CD4-positive, alpha-beta T cell (primary cell): ENCODE results near the gene DDRGK1. TPM values are rescaled to one million over a fixed set of nuclear protein-coding genes. Genes with fewer than 3 reads are reported as not detected.

Experiments
- ATAC-seq: fragments of 200-7000 bp; cut with Tn5 transposase; one replicate; pipeline ENCODE4 v1.10.0; 2022; ENCODE audit warnings: mild to moderate bottlenecking; ENCODE audit not compliant: poor library complexity
- CTCF ChIA-PET: fragments of 350-600 bp; sonication (Branson Sonifier 250); formaldehyde crosslinking; loops from one replicate; lab custom pipeline; 2021; ENCODE audit warnings: antibody characterized with exemption, inconsistent platforms; lab: Charles Lee
- POLR2A ChIA-PET: fragments of 350-600 bp; sonication (Branson Sonifier 250); formaldehyde crosslinking; loops from one replicate; lab custom pipeline; 2021; ENCODE audit warnings: antibody characterized with exemption, inconsistent platforms; lab: Charles Lee
- DNase-seq, 14 experiments: peaks; one replicate each; pipeline ENCODE4 v3.0.0-alpha.2; 2013 to 2020; ENCODE audit warnings: mixed read lengths in 2 of 14
- H3K27ac ChIP-seq, 2 donors: one replicate each; pipeline versions ENCODE4 v1.5.1 to v1.7.0; 2013; ENCODE audit warnings: low read length in 2 of 2, low read depth in 1 of 2, mild to moderate bottlenecking in 1 of 2
- H3K27me3 ChIP-seq, 2 experiments: 1 replicate in 1 of 2; 2 replicates in 1 of 2; pipeline versions ENCODE4 v1.6.1 to v1.7.0; 2013; ENCODE audit warnings: low read length in 2 of 2, control low read depth in 1 of 2, mild to moderate bottlenecking in 1 of 2, moderate library complexity in 1 of 2; ENCODE audit not compliant: insufficient read depth in 2 of 2, control insufficient read depth in 1 of 2
- H3K36me3 ChIP-seq: one replicate; pipeline ENCODE4 v1.6.1; 2013; ENCODE audit warnings: low read length, control low read depth; ENCODE audit not compliant: insufficient read depth
- H3K4me1 ChIP-seq: one replicate; pipeline ENCODE4 v1.6.1; 2013; ENCODE audit warnings: low read length, control low read depth; ENCODE audit not compliant: insufficient read depth
- H3K4me3 ChIP-seq: one replicate; pipeline ENCODE4 v1.5.1; 2013; ENCODE audit warnings: mild to moderate bottlenecking, low read length, moderate library complexity
- H3K9me3 ChIP-seq, 2 experiments: 1 replicate in 1 of 2; 2 replicates in 1 of 2; pipeline versions ENCODE4 v1.6.1 to v1.7.0; 2013; ENCODE audit warnings: low read length in 2 of 2, mild to moderate bottlenecking in 2 of 2, control low read depth in 1 of 2, moderate library complexity in 1 of 2; ENCODE audit not compliant: control insufficient read depth in 1 of 2, insufficient read depth in 1 of 2
- H3K27ac Mint-ChIP-seq: one replicate; pipeline ENCODE4 v1.8.0; 2020; ENCODE audit warnings: mixed read lengths
- H3K27me3 Mint-ChIP-seq: one replicate; pipeline ENCODE4 v1.8.0; 2021; ENCODE audit warnings: mixed read lengths
- H3K36me3 Mint-ChIP-seq: one replicate; pipeline ENCODE4 v1.8.0; 2021; ENCODE audit warnings: low read depth, mixed read lengths
- H3K4me1 Mint-ChIP-seq: one replicate; pipeline ENCODE4 v1.8.0; 2021; ENCODE audit warnings: low read depth, mixed read lengths
- H3K4me3 Mint-ChIP-seq: one replicate; pipeline ENCODE4 v1.8.0; 2020; ENCODE audit warnings: mild to moderate bottlenecking, mixed read lengths
- H3K9me3 Mint-ChIP-seq: one replicate; pipeline ENCODE4 v1.8.0; 2020; ENCODE audit warnings: mixed read lengths
- CTCF ChIP-seq: fragments of 200-600 bp; IDR thresholded peaks from one replicate; pipeline ENCODE4 v1.8.0; 2022; ENCODE audit warnings: antibody characterized with exemption, mild to moderate bottlenecking
- intact Hi-C, 2 experiments: fragments of 100-400 bp; cut with DNase I in 1 of 2; cut with micrococcal nuclease in 1 of 2; formaldehyde crosslinking; loops; one replicate each; pipeline versions ENCODE4 v1.15.1 to v1.9.0; 2023 to 2025; cut with DNase I, micrococcal nuclease
- total RNA-seq, 174 experiments: library from RNA in 2 of 174; stranded (reverse) in 2 of 174; gene quantifications; one replicate each; pipeline ENCODE4 v1.2.3 and lab custom pipeline; 2021 to 2026

The DDRGK1 gene
- total RNA-seq, 2 experiments from 2014 or later, result 40.7 to 43.4 TPM

GRCh38 chr20:3168079-3168828, 36.2 kb downstream of the DDRGK1 start:
- DNase-seq (peak in 3 of 14 experiments; percentile 45 to 50 (median 47)), ATAC-seq (no peak)
- H3K27ac ChIP-seq, result no peak overlapping the region
- H3K4me3 Mint-ChIP-seq, result peak overlapping the region; percentile 55
- H3K4me1 ChIP-seq, result peaks cover 22% of the 10 kb centered on the region
- ChIA-PET CTCF (interaction anchor here (0.7 kb wide), 1 partner anchor 42 kb away, joined by 3 read pairs; no protein-coding TSS in a partner anchor), POLR2A (interaction anchor here (1.4 kb wide), 1 partner anchor 9 kb away, joined by 3 read pairs; no protein-coding TSS in a partner anchor)
- peaks cover 19 to 23% of the 10 kb centered on the region in 2 experiments for H3K27me3 ChIP-seq
- H3K9me3 ChIP-seq, result no peaks in the 10 kb centered on the region
- intact Hi-C loops, result no loop called here
- peaks cover 15% of the 10 kb centered on the region for H3K4me1 Mint-ChIP-seq
- no peaks in the 10 kb centered on the region for H3K9me3 Mint-ChIP-seq
- no peak overlapping the region for H3K4me3 ChIP-seq
- no peak overlapping the region for H3K27ac Mint-ChIP-seq
- TF ChIP-seq CTCF, result no peak
- no peaks in the 10 kb centered on the region for H3K36me3 ChIP-seq
- H3K27me3 Mint-ChIP-seq, result peaks cover 22% of the 10 kb centered on the region
- no peaks in the 10 kb centered on the region for H3K36me3 Mint-ChIP-seq

- no peak overlapping the region for H3K4me3 ChIP-seq
- H3K27me3 ChIP-seq, result peaks cover 19 to 22% of the 10 kb centered on the region in 2 experiments
- peaks cover 22% of the 10 kb centered on the region for H3K27me3 Mint-ChIP-seq
- peaks cover 17% of the 10 kb centered on the region for H3K4me1 ChIP-seq
- H3K36me3 ChIP-seq, result no peaks in the 10 kb centered on the region
- no peaks in the 10 kb centered on the region for H3K9me3 ChIP-seq
- intact Hi-C loops, result no loop called here
- no peak overlapping the region for H3K27ac Mint-ChIP-seq
- no peak for DNase-seq
- no peak for TF ChIP-seq CTCF
- no peaks in the 10 kb centered on the region for H3K36me3 Mint-ChIP-seq
- H3K4me3 Mint-ChIP-seq, result no peak overlapping the region
- H3K27ac ChIP-seq, result no peak overlapping the region
- ATAC-seq, result no peak
- POLR2A ChIA-PET, result interaction anchor here (1.4 kb wide), 1 partner anchor 9 kb away, joined by 3 read pairs; no protein-coding TSS in a partner anchor
- H3K9me3 Mint-ChIP-seq, result no peaks in the 10 kb centered on the region
- CTCF ChIA-PET, result interaction anchor here (0.7 kb wide), 1 partner anchor 43 kb away, joined by 3 read pairs; no protein-coding TSS in a partner anchor
- peaks cover 14% of the 10 kb centered on the region for H3K4me1 Mint-ChIP-seq
Observed at GRCh38 chr20:3167738-3168078, 36.8 kb downstream of the DDRGK1 start.

GRCh38 chr20:3166913-3167342, 37.6 kb downstream of the DDRGK1 start:
- ATAC-seq, result no peak
- peaks cover 15% of the 10 kb centered on the region for H3K27me3 Mint-ChIP-seq
- no peaks in the 10 kb centered on the region for H3K9me3 Mint-ChIP-seq
- no peaks in the 10 kb centered on the region for H3K36me3 Mint-ChIP-seq
- CTCF ChIA-PET, result no interaction called here
- H3K4me3 Mint-ChIP-seq, result no peak overlapping the region
- Histone ChIP-seq H3K36me3 (no peaks in the 10 kb centered on the region), H3K4me1 (peaks cover 11% of the 10 kb centered on the region), H3K4me3 (no peak overlapping the region), H3K9me3 (no peaks in the 10 kb centered on the region), H3K27me3 (peaks cover 19% of the 10 kb centered on the region in 2 experiments), H3K27ac (no peak overlapping the region)
- intact Hi-C loops, result no loop called here
- DNase-seq, result no peak
- peaks cover 7% of the 10 kb centered on the region for H3K4me1 Mint-ChIP-seq
- no peak overlapping the region for H3K27ac Mint-ChIP-seq
- POLR2A ChIA-PET, result no interaction called here
- TF ChIP-seq CTCF, result no peak
